GM18526 (cell line): ENCODE results near the gene MSANTD4.

Source experiments
- POLR2A ChIP-seq: IDR thresholded peaks from 3 replicates; pipeline ENCODE4 v1.6.1; 2011; ENCODE audit not compliant: insufficient read length; ENCODE audit errors: extremely low read depth

MSANTD4 gene

GRCh38 chr11:106022795-106023275 lies 795 bp upstream of the MSANTD4 start:
- TF ChIP-seq POLR2A = no peak

- TF ChIP-seq POLR2A = no peak
Measured at GRCh38 chr11:106021181-106021966, 666 bp downstream of the MSANTD4 start.

GRCh38 chr11:106017093-106017492 lies 4.9 kb downstream of the MSANTD4 start:
- TF ChIP-seq POLR2A = no peak

GRCh38 chr11:106015066-106015465 lies 7.0 kb downstream of the MSANTD4 start:
- no peak for TF ChIP-seq POLR2A

DNA sequence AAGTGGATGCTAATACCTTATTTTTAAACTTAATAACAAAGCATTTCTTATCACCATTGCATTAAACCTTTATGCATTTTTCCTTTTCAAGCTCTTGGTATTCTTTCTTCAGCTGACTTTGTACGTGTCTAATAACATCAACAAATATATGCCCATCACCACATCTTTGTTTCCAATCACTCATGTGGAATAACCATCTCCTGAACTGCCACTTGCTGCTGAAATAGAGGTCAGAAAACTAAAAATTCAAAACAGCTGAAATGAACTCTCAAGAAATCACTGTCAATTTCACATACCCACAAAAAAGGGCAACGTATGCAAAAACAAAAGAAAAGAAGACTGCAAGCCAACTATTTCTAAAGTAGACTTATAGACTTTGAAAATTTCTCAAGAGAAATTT lies 7.4 kb downstream of the MSANTD4 start:
- no peak for TF ChIP-seq POLR2A

GRCh38 chr11:106014035-106014434 lies 8.0 kb downstream of the MSANTD4 start:
- TF ChIP-seq POLR2A = no peak

DNA sequence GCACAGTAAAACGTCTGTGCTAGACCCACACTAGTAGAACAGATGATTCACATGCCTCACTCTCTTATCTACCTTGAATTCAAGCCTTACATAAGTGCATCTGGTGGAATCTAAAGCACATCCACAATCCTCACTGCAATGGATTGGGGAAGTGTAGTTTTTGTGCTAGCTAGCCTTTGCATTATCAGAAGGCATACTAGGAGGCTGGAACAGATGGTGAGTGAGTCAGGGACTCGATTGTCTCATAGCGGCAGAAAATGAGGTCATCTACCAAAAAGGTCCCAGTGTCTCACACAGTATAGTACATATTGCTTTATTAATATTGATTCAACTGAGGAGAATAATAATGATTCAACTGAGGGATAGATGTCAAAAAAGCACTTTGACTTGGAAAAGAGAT lies 9.3 kb downstream of the MSANTD4 start:
- TF ChIP-seq POLR2A = no peak

DNA sequence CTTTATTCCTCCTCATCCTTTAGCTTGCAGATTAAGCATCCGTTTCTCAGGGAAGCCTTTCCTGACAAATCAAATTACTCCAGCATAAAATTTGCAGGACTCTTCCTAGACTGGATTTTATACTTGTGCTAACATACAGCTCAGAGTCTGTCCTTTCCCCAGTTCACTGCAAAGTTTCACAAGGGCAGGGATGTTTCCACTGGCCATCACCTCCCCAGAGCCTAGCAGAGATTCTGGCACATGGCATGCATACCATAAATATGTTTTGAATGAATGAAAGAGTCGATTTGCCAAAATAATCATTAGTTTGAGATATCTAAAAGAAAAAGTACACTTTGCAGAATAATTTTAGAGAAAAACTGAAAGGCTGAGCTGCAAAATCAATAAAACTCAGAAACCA lies 10.6 kb downstream of the MSANTD4 start:
- TF ChIP-seq POLR2A = no peak

DNA sequence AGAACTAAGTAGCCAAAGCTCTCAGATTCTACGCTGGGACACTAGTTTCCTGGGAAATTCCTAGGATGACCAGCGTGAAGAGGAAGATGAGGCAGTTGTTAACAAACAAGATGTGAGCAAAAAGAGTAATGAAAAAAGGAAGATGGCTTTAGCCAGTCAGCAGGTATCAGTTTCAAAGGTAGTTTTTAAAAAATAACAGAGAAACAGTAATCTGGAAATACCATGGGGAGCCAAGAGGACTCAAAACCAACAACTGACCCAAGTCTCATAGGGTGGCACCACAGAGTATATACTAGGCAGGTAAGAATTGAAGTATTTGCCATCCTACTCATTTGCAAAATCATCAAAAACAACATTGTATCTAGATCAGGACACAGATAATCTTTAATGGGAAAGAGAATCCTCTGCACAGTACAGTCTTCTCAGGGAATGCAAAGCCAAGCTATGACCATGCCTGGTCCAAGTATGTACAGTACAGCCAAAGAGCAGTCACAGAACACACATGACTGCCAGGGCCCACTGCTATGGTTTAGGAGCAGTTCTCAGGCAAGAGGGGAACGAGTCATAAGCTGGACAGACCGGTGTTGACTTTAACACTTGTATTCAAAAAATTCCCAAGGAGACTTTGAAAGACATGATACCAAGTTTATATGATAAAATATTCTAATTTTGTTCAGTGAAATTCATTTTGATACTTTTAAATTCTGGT lies 20.6 kb downstream of the MSANTD4 start:
- TF ChIP-seq POLR2A = no peak

DNA sequence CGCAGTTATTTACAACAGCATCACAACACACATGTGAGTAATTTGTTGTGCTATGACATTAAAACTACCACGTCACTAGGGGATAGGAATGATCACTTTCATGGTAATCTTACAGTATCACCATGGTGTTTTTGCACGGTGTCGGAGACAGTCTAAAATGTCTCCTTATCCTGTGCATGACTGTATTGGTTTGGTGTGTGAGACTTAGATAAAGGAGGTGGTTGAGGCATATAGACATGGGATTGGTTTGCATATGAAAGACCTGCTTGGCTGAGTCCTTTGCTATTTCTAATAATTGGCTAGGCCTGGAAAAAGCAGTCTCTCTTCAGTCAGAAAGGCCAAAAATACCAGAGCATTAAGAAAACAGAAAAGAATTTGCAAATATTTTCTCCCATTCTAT lies 30.2 kb downstream of the MSANTD4 start:
- no peak for TF ChIP-seq POLR2A

DNA sequence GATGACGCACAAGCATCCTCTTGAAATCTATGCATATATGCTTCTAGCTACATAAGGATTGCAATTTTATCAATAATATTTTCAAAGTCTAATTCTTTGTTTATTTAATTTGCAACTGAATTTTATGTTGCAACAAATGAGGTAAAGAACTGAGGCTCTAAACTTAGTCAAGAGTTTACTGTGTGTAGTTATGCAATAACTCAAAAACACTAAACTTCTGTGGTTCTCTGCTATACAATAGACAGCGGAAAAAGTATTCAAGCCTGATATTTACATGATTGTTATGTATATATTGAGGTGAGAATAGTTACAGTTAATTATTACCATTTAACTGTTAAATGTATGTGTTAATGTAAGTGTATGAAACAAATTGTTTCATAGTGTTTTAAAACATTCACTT lies 32.9 kb downstream of the MSANTD4 start:
- TF ChIP-seq POLR2A = no peak

- TF ChIP-seq POLR2A = no peak
Measured at GRCh38 chr11:105988197-105988596, 33.8 kb downstream of the MSANTD4 start.

DNA sequence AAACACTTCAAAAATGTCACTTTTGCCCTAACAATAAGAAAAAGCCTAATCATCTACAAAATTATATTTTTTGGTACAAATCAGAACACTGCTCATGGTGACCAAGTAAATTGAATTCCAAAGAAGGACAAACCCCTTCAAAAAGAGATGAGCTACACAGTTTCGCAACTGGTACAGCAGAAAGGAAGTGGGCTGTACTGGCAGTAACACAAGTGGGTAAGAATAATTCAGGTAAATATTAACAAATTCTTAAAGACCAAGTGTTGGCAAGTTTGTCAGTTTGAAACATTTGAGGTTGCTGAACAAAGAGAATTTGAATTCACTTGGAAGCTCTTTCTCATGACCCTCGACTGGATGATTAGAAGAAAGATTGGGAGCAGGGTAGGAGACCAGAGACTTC lies 35.5 kb downstream of the MSANTD4 start:
- no peak for TF ChIP-seq POLR2A

- TF ChIP-seq POLR2A = no peak
Measured at GRCh38 chr11:105979997-105980703, 41.9 kb downstream of the MSANTD4 start.

DNA sequence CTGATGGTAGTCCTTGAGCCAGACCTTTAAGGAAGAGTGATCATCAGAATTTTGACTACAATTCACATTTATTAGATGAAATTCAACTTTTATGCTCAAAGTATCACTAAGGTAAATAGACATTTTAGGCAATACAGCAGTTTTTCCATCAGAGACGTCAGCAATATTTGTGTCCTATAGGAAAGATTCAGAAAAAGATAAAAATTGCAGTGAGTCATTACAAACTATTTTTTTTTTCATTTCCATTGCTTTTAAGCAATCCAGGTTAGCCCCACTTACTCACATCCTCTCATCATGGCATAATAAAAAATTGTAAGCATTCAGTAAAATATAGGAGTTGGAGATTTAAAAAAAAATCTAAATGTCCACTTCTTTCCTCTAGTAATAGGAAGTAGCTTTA lies 46.9 kb downstream of the MSANTD4 start:
- TF ChIP-seq POLR2A = no peak

- TF ChIP-seq POLR2A = no peak
Measured at GRCh38 chr11:105969756-105970155, 52.3 kb downstream of the MSANTD4 start.
